GM12874 (cell line): ENCODE results near the gene ARHGAP15.
A peak's percentile ranks its signal among the peaks of the same experiment; 100 is the strongest.

Source experiments
- TF ChIP-seq, protein P1 (sequence below): IDR thresholded peaks from 2 replicates; pipeline ENCODE4 v1.5.1; 2011; ENCODE audit warnings: low read depth, mild to moderate bottlenecking, control low read depth, low read length, moderate library complexity; ENCODE audit not compliant: insufficient read depth

Gene ARHGAP15

DNA sequence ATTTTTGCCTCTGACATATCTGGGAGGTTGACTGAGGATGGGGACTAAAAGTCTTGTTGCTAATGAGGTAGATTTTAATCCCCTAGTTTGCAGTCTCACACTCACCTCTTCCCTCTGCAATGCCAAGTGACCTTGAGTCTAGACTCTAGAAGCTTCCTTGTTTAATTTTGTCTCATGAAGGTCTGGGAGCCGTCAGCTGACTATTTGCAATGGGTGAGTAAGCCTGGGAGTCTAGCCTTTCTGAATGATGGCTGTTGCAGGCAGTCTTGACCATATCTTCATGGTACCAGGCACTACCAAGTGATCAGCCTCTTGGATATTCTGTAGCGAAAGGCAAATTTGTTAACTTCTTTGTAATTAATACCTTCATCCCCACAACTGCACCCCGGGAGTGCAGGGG is 61.2 kb downstream of the ARHGAP15 start:
- TF ChIP-seq, protein P1, sequence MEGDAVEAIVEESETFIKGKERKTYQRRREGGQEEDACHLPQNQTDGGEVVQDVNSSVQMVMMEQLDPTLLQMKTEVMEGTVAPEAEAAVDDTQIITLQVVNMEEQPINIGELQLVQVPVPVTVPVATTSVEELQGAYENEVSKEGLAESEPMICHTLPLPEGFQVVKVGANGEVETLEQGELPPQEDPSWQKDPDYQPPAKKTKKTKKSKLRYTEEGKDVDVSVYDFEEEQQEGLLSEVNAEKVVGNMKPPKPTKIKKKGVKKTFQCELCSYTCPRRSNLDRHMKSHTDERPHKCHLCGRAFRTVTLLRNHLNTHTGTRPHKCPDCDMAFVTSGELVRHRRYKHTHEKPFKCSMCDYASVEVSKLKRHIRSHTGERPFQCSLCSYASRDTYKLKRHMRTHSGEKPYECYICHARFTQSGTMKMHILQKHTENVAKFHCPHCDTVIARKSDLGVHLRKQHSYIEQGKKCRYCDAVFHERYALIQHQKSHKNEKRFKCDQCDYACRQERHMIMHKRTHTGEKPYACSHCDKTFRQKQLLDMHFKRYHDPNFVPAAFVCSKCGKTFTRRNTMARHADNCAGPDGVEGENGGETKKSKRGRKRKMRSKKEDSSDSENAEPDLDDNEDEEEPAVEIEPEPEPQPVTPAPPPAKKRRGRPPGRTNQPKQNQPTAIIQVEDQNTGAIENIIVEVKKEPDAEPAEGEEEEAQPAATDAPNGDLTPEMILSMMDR, result no peak

DNA sequence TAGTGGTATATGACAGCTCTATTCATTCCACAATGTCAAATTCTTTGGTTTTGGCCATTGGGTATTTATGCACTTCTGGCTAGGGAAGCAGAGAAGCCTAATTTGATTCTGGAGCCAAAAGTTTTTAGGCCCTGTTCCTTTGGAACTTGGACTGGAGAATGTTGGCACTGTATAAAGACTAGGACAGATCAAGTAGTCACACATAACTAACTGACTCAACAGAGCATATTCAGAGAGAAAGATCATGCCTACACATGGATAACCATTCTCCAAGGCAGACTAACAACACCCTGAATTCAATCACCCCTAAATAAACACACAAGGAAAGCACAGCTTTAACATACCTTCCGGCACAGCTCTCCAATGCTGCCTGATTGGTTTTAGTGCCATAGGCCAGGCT is 62.9 kb downstream of the ARHGAP15 start:
- TF ChIP-seq, protein P1, result no peak

- TF ChIP-seq, protein P1, result no peak
These were observed 63.5 kb downstream of the ARHGAP15 start for GRCh38 chr2:143192716-143193115.

- TF ChIP-seq, protein P1, result no peak
These were observed 63.9 kb downstream of the ARHGAP15 start for GRCh38 chr2:143193121-143193520.

GRCh38 chr2:143195511-143195910 is 66.3 kb downstream of the ARHGAP15 start:
- TF ChIP-seq, protein P1, result no peak

- TF ChIP-seq, protein P1, result no peak
These were observed 74.8 kb downstream of the ARHGAP15 start for GRCh38 chr2:143204062-143204461.

GRCh38 chr2:143205106-143205764 is 76.0 kb downstream of the ARHGAP15 start:
- TF ChIP-seq, protein P1, result peak; percentile 16; the same call in 1 of the 2 replicates
